ENCODE measurements around the gene PHKB.

- TF ChIP-seq, protein P1, sequence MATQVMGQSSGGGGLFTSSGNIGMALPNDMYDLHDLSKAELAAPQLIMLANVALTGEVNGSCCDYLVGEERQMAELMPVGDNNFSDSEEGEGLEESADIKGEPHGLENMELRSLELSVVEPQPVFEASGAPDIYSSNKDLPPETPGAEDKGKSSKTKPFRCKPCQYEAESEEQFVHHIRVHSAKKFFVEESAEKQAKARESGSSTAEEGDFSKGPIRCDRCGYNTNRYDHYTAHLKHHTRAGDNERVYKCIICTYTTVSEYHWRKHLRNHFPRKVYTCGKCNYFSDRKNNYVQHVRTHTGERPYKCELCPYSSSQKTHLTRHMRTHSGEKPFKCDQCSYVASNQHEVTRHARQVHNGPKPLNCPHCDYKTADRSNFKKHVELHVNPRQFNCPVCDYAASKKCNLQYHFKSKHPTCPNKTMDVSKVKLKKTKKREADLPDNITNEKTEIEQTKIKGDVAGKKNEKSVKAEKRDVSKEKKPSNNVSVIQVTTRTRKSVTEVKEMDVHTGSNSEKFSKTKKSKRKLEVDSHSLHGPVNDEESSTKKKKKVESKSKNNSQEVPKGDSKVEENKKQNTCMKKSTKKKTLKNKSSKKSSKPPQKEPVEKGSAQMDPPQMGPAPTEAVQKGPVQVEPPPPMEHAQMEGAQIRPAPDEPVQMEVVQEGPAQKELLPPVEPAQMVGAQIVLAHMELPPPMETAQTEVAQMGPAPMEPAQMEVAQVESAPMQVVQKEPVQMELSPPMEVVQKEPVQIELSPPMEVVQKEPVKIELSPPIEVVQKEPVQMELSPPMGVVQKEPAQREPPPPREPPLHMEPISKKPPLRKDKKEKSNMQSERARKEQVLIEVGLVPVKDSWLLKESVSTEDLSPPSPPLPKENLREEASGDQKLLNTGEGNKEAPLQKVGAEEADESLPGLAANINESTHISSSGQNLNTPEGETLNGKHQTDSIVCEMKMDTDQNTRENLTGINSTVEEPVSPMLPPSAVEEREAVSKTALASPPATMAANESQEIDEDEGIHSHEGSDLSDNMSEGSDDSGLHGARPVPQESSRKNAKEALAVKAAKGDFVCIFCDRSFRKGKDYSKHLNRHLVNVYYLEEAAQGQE (IDR thresholded peaks at IDR 0.05; ENCODE audit: insufficient read depth in 1 of 2, low read depth in 2 of 2, low read length in 2 of 2): no peak
- no peak for TF ChIP-seq TAF1 (IDR thresholded peaks at IDR 0.05; ENCODE audit: borderline replicate concordance, insufficient read depth, low read length)
- no peak for TF ChIP-seq POLR2AphosphoS5 (IDR thresholded peaks at IDR 0.05; ENCODE audit: low read depth, low read length)
- no peak for TF ChIP-seq SIN3A (IDR thresholded peaks at IDR 0.05; ENCODE audit: borderline replicate concordance, insufficient read depth, low read length)
- TF ChIP-seq FOXP2 (optimal IDR thresholded peaks at IDR 0.05; ENCODE audit: borderline replicate concordance, extremely low read depth, extremely low read length, insufficient read depth): no peak
Measured at GRCh38 chr16:47694543-47694942, 233.4 kb downstream of the PHKB start.

Data from PFSK-1 (cell line).